GM18861 (cell line): ENCODE measurements around the gene C17orf67.

Experiments used
- ATAC-seq: cut with Tn5 transposase; IDR thresholded peaks from one replicate; pipeline ENCODE4 v1.9.1; 2021; ENCODE audit not compliant: unreplicated experiment

The C17orf67 gene

GRCh38 chr17:56833809-56834379 is at the start of gene C17orf67, which contains the start of gene DGKE:
TSS of gene C17orf67 (minus strand) at chr17:56833920. CDS start at chr17:56815810, 18,110 bp downstream.
TSS of gene DGKE (plus strand) at chr17:56834151. CDS start at chr17:56834796, 645 bp downstream.
- ATAC-seq, result peak; percentile 54

GRCh38 chr17:56881685-56882295 is 48.1 kb upstream of the C17orf67 start:
- no peak for ATAC-seq

DNA sequence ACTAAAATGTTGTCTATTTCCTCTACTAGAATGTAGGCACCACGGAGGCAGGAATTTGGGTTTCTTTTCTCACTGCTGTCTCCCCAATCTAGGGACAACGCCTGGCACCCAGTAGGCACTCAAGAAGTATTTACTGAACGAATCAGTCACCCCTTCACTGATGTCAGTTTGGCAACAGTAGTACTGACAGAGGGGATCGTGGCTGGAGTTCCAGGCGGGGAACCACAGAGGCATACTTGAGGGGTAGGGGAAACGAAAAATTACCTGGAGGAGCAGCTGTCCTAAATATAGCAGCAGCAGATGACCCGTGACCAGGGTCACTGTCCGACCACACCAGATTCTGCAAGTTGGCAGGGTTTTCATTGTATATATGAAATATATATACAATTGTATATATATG is 46.9 kb upstream of the C17orf67 start:
- ATAC-seq, result no peak

DNA sequence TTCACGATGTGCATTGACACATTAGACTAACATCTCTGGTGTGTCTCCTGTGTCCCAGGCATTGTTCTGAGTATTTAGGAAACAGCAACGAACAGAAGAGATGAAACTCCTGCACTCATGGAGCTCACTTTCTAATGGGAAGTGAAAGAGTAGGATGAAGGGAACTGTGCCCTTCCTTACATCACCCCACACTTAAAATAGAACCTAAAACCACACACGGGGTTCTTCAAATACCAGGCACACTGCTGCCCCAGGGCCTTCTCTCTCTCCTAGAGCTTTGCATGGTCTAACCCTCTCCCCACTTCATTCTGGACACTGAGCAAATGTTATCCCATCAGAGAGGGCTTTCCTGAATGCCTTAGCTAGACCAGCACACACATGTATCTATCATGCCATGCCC is 46.4 kb upstream of the C17orf67 start:
- no peak for ATAC-seq

- no peak for ATAC-seq
These were observed 45.6 kb upstream of the C17orf67 start for GRCh38 chr17:56879280-56879679.

DNA sequence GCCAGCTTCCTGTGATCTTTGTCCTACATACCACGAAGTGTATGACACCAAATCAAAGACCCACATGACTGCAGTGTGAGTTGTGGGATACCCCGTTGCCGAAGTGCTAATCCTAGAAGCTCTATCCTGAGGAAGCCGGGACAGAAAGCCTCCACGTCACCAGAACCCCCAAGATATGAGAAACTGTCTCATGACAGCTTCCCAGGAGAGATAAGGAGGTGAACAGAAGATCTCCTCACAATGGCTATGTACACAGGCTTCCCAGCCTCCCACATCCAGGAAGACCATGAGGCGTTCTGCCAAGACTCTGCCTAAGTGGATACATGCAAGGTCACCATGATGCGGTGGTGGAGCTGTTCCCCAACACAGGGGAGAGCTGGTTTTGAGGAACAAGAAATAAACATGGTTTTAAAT is 43.1 kb upstream of the C17orf67 start:
- ATAC-seq, result no peak

GRCh38 chr17:56870081-56870651 is 36.4 kb upstream of the C17orf67 start:
- no peak for ATAC-seq

GRCh38 chr17:56868716-56869115 is 35.0 kb upstream of the C17orf67 start:
- ATAC-seq, result no peak

GRCh38 chr17:56867948-56868376 is 34.2 kb upstream of the C17orf67 start:
- ATAC-seq, result no peak

- ATAC-seq, result no peak
These were observed 32.8 kb upstream of the C17orf67 start for GRCh38 chr17:56866496-56866895.

DNA sequence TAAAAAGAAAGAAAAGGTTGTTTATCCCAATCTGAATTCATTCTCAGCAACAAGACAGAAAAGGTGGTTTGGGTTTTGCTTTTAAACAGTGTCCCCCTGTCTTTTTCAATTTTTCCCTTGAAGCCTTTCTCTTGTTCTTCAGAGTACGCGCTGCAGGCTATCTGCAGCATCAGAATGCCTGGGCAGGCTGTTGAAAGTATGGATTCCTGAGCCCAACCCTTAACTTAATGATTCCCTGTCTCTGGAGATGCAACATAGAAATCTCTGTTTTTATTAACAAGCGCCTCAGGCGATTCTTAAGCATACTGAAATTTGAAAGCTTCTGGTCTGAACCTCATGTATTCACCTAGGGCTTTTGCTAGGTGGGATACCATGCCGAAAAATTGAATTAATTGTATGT is 32.4 kb upstream of the C17orf67 start:
- no peak for ATAC-seq

GRCh38 chr17:56863974-56864373 is 30.3 kb upstream of the C17orf67 start:
- ATAC-seq, result no peak

DNA sequence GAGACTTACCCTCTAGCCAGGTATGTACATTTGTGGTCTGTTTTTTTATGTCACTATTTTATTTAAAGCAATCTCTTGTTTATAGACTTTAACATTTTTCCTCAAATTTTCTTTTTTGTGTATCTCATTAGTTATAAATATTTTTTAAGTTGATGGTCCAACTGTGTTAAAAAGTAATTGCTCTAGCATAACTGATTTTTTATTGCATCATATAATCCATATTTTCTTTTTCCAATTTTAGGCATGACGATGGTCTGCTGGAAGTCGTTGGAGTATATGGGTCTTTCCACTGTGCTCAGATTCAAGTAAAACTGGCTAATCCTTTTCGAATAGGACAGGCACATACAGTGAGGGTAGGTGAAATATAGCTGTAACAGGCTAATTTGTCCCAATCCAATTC is 28.2 kb upstream of the C17orf67 start:
- ATAC-seq, result no peak

GRCh38 chr17:56851008-56851407 is 17.3 kb upstream of the C17orf67 start:
- ATAC-seq, result no peak

DNA sequence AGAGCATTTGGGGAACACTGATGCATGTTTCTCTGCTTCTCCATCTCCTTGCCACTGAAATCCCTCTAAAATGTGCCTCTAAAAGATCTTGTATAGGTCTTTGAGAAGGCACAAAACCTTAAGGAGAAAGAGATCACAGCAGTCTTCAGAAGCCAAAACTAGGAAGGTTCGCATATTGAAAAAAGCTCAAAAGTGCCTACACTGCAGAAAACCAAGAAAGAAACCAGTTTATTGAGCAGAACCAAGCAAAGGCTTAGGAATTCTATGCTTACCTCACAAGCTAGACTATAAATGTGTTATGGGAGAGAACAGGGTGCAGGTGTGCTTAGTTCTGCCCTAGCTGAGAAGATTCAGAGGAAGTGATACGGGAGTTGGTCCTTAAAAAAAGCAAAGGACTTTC is 16.9 kb upstream of the C17orf67 start:
- ATAC-seq, result no peak

GRCh38 chr17:56849131-56849530 is 15.4 kb upstream of the C17orf67 start:
- no peak for ATAC-seq

DNA sequence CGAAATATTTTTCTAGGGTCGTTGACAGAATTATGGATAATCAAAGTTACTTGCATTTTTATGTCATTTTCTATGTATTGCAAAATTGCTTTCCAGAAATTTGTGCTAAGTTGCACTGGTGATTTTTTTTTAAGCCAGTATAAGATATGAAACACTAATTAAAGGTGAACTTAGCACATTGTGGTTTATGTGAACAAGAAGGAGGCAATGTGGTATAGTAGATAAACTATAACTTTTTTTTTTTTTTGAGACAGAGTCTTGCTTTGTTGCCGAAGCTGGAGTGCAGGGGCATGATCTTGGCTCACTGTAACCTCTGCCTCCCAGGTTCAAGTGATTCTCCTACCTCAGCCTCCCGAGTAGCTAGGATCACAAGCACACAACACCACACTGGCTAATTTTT is 13.4 kb upstream of the C17orf67 start:
- no peak for ATAC-seq

DNA sequence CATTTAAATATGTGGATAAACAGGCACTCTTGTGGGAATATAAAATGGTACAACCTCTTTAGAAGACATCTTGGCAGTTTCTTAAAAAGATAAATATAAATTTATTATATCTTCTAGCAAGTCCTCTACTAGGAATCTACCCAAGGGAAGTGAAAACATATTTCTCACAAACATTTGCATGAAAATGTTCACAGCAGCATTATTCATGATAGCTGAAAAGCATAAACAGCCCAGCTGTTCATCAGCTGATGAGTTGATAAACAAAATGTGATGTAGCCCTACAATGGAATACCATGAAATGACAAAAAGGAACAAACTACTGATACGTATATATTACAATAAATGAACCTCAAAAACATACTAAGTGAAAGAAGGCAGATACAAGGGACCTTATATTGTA is 12.2 kb upstream of the C17orf67 start:
- ATAC-seq, result no peak

GRCh38 chr17:56842577-56842976 is 8.9 kb upstream of the C17orf67 start:
- no peak for ATAC-seq

DNA sequence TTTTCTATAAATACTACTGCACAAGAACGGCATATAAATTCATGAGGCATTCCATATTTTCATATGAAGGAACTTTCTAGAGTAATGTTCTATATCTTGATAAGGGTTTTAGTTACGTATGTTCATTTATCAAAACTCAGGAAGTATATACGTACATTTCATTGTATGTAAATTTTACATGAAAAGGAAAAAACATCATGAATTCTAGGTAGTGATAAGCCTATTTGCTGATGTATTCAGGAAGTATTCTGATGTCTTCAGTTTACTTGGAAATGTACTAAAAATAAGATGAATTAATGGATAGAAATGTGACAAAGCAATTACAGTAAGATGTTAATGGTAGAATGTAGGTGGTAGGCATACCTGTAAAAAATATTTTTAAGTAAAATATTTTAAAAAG is 5.0 kb upstream of the C17orf67 start:
- ATAC-seq, result no peak

DNA sequence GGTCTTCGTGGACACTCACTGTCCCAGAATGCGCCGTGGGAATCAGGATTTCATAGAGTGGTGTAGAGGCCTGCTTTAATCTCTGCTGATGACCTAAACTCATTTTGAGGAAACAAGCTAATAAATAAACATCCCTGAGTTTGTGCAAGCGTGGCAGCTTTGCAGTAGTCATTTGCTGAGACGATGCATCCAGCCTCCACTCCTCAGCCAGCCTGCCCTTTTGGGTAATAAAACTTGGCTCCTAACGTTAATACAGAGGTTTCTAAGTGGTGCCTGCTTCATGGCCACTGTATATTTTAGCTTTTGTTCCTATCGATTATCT is 1.5 kb upstream of the C17orf67 start:
- ATAC-seq, result no peak

GRCh38 chr17:56834380-56835263 is 902 bp upstream of the C17orf67 start:
- peak; percentile 19 for ATAC-seq
